Heart left ventricle (tissue), 16 donors: Measurements from ENCODE around the gene IRX5. TPM values are rescaled to one million over a fixed set of nuclear protein-coding genes. Genes with fewer than 3 reads are reported as not detected.

Experiments
- ATAC-seq, 4 donors: fragments of 200-7000 bp; cut with Tn5 transposase; one replicate each; pipeline ENCODE4 v1.9.1; 2020 to 2022; ENCODE audit warnings: moderate library complexity in 4 of 4, mild to moderate bottlenecking in 3 of 4, moderate number of reproducible peaks in 1 of 4
- DNase-seq, 5 donors: peaks; one replicate each; pipeline ENCODE4 v3.0.0-alpha.2; 2020
- H3K27ac ChIP-seq, 12 donors: fragments of 200-600 bp; sonication (generic) in 4 of 12; one replicate each; pipeline versions ENCODE4 v1.5.0 to v1.8.0; 2016 to 2022; ENCODE audit warnings: mild to moderate bottlenecking in 2 of 12
- H3K27me3 ChIP-seq, 9 donors: fragments of 200-600 bp; sonication (generic) in 2 of 9; one replicate each; pipeline versions ENCODE4 v1.5.1 to v1.8.0; 2016 to 2022; ENCODE audit warnings: mild to moderate bottlenecking in 3 of 9
- H3K36me3 ChIP-seq, 9 donors: fragments of 200-600 bp; sonication (generic) in 2 of 9; one replicate each; pipeline versions ENCODE4 v1.5.0 to v1.8.0; 2018 to 2022; ENCODE audit warnings: mild to moderate bottlenecking in 2 of 9
- H3K4me1 ChIP-seq, 12 donors: fragments of 200-600 bp; sonication (generic) in 4 of 12; one replicate each; pipeline versions ENCODE4 v1.5.0 to v1.8.0; 2016 to 2022; ENCODE audit warnings: mild to moderate bottlenecking in 3 of 12
- H3K4me3 ChIP-seq, 12 donors: fragments of 200-600 bp; sonication (generic) in 4 of 12; one replicate each; pipeline versions ENCODE4 v1.5.0 to v1.8.0; 2017 to 2022; ENCODE audit warnings: mild to moderate bottlenecking in 9 of 12, moderate library complexity in 4 of 12
- H3K9me3 ChIP-seq, 12 donors: fragments of 200-600 bp; sonication (generic) in 4 of 12; one replicate each; pipeline versions ENCODE4 v1.5.0 to v1.8.0; 2016 to 2022; ENCODE audit warnings: mild to moderate bottlenecking in 1 of 12
- CTCF ChIP-seq, 12 donors: fragments of 200-600 bp; sonication (generic) in 4 of 12; IDR thresholded peaks; one replicate each; pipeline versions ENCODE4 v1.5.0 to v1.8.0; 2018 to 2022; ENCODE audit warnings: antibody characterized with exemption in 12 of 12, mild to moderate bottlenecking in 5 of 12
- POLR2A ChIP-seq, 2 donors: fragments of 450-650 bp; IDR thresholded peaks; one replicate each; pipeline ENCODE4 v1.6.1; 2017; ENCODE audit warnings: antibody characterized with exemption in 2 of 2, mild to moderate bottlenecking in 2 of 2, moderate library complexity in 2 of 2
- WGBS, 4 donors: extraction: QIAGEN DNeasy Blood & Tissue Kit in 2 of 4; methylation state at CpG; one replicate each; pipeline versions ENCODE4 v1.1.5 to v1.1.7; 2013 to 2018; 5-methylcytosine and 5-hydroxymethylcytosine counted together
- intact Hi-C, 10 donors: fragments of 100-400 bp; cut with DNase I; formaldehyde crosslinking; loops; one replicate each; pipeline versions ENCODE4 v1.11.1 to v1.14.2; 2022
- polyA plus RNA-seq, 2 donors: library from polyadenylated mRNA; stranded (reverse); fragments of 200-250 nt; gene quantifications; one replicate each; pipeline ENCODE4 v1.2.3, GENCODE V29; 2013
- total RNA-seq, 9 donors: library from RNA; depleted of rRNA in 2 of 9; stranded (reverse); fragments of >200 nt in 2 of 9; fragmentation: NEBNext Ultra II Directional in 3 of 9; extraction: Animal tissue kit (Norgen Biotek cat#: 25700) in 3 of 9; gene quantifications; one replicate each; pipeline versions ENCODE4 v1.1.0 to v1.2.4, GENCODE V29; 2016 to 2023
- donor health status: ischemic (EF 13 %, LVEDD 7.1; RV severe dilation, severe dysfunction).
- donor health status: healthy with polysubstance abuse.
- donor health status: DM: no; HTN: yes; CAD: no.
- donor health status: DM: no; HTN: no; CAD: no.
- donor health status: ischemic (EF 25% LVEDD 6.9; RV normal size, moderate dysfunction).
- donor health status: ischemic (EF 25% LVEDD 5.7; RV mildly dilated, moderate dysfunction).
- donor health status: healthy.
- donor health status: DM: yes; HTN: yes; CAD: no.
- donor health status: ischemic (EF 35%, LVEDD 5.7; RV mildly dilated, moderate dysfunction).
- donor health status: nonischemic (EF 11% LVEDD 7.7; RV severe dilation, severe dysfunction).
- donor health status: DM: yes; HTN: yes; CAD: no.
- donor health status: PGD.
- donor health status: ischemic (EF 29% LVEDD 5.4; RV normal size, mild dysfunction).
- donor health status: nonischemic (EF 23%, LVEDD 6.1; RV moderate dilation, normal function).

Gene IRX5
- total and polyA plus RNA-seq, 11 donors: 5.8 to 32.2 (median 19.2) TPM

- TF ChIP-seq CTCF (IDR thresholded peaks at IDR 0.05): no peak
- TF ChIP-seq POLR2A (IDR thresholded peaks at IDR 0.05): no peak
- no peak overlapping the region for H3K27ac ChIP-seq
- 66 to 84% (median 73%) methylated on average over 5 of the region's 5 CpGs for WGBS, 4 donors
- H3K4me3 ChIP-seq: no peak overlapping the region
- no peaks in the 10 kb centered on the region for H3K9me3 ChIP-seq
- H3K27me3 ChIP-seq: no peaks in the 10 kb centered on the region
- intact Hi-C loops: no loop called here
- no peaks in the 10 kb centered on the region for H3K36me3 ChIP-seq
- DNase-seq (no peak), ATAC-seq (no peak)
- H3K4me1 ChIP-seq: no peaks in the 10 kb centered on the region
Observed at GRCh38 chr16:54974367-54974766, 43.7 kb downstream of the IRX5 start.

- 76 to 87% (median 78%) methylated on average over 13 of the region's 13 CpGs for WGBS, 4 donors
- Histone ChIP-seq H3K4me1 (no peaks in the 10 kb centered on the region), H3K4me3 (no peak overlapping the region), H3K9me3 (no peaks in the 10 kb centered on the region), H3K27me3 (no peaks in the 10 kb centered on the region), H3K27ac (no peak overlapping the region), H3K36me3 (no peaks in the 10 kb centered on the region)
- DNase-seq: no peak
- intact Hi-C loops: no loop called here
- no peak for ATAC-seq
- TF ChIP-seq POLR2A (IDR thresholded peaks at IDR 0.05) (no peak), CTCF (IDR thresholded peaks at IDR 0.05) (no peak)
Observed at GRCh38 chr16:54976651-54977200, 46.1 kb downstream of the IRX5 start.

- 61 to 75% (median 70%) methylated on average over 4 of the region's 4 CpGs for WGBS, 4 donors
Observed at GRCh38 chr16:54977211-54977610, 46.5 kb downstream of the IRX5 start.

GRCh38 chr16:54980821-54981220 is 50.2 kb downstream of the IRX5 start:
- ATAC-seq (no peak), DNase-seq (no peak)
- intact Hi-C loops: no loop called here
- Histone ChIP-seq H3K36me3 (no peaks in the 10 kb centered on the region), H3K27ac (no peak overlapping the region), H3K4me1 (peaks cover 0 to 14% (median 1%) of the 10 kb centered on the region in 12 donors), H3K27me3 (no peaks in the 10 kb centered on the region), H3K9me3 (no peaks in the 10 kb centered on the region), H3K4me3 (no peak overlapping the region)
- WGBS, 4 donors: 74 to 89% (median 83%) methylated on average over 5 of the region's 5 CpGs
- no peak for TF ChIP-seq CTCF (IDR thresholded peaks at IDR 0.05)
- TF ChIP-seq POLR2A (IDR thresholded peaks at IDR 0.05): no peak

More at GRCh38 chr16:54977211-54977610, 46.5 kb downstream of the IRX5 start:
- TF ChIP-seq POLR2A (IDR thresholded peaks at IDR 0.05): no peak
- no peak for TF ChIP-seq CTCF (IDR thresholded peaks at IDR 0.05)
- H3K27me3 ChIP-seq: no peaks in the 10 kb centered on the region
- H3K27ac ChIP-seq: no peak overlapping the region
- H3K9me3 ChIP-seq: no peaks in the 10 kb centered on the region
- H3K4me3 ChIP-seq: no peak overlapping the region
- intact Hi-C loops: no loop called here
- no peaks in the 10 kb centered on the region for H3K4me1 ChIP-seq
- ATAC-seq (no peak), DNase-seq (no peak)
- H3K36me3 ChIP-seq: no peaks in the 10 kb centered on the region
